IPS-20b (cell line): ENCODE measurements around the gene EVI5L.
"Not testable (repeated sequence)": the region's sequence is repeated elsewhere in the genome, so short reads cannot be mapped to it uniquely, and the experiment has no call there.

Experiments
- H3K27ac ChIP-seq: one replicate; pipeline ENCODE4 v1.5.1; 2013; ENCODE audit warnings: low read length
- H3K27me3 ChIP-seq: 2 replicates; pipeline ENCODE4 v1.6.1; 2013; ENCODE audit warnings: mild to moderate bottlenecking, low read length, inconsistent platforms; ENCODE audit not compliant: insufficient read depth
- H3K36me3 ChIP-seq: 2 replicates; pipeline ENCODE4 v1.6.1; 2013; ENCODE audit warnings: low read depth, mild to moderate bottlenecking, inconsistent platforms, low read length, moderate library complexity; ENCODE audit not compliant: insufficient read depth
- H3K4me1 ChIP-seq: 2 replicates; pipeline ENCODE4 v1.6.1; 2013; ENCODE audit warnings: mild to moderate bottlenecking, control low read depth, inconsistent platforms, low read length, moderate library complexity; ENCODE audit not compliant: insufficient read depth
- H3K4me3 ChIP-seq: 2 replicates; pipeline ENCODE4 v1.5.1; 2013; ENCODE audit warnings: mild to moderate bottlenecking, low read length, inconsistent platforms
- H3K9ac ChIP-seq: 2 replicates; pipeline ENCODE4 v1.6.1; 2013; ENCODE audit warnings: low read depth, mild to moderate bottlenecking, inconsistent platforms, low read length, moderate library complexity
- H3K9me3 ChIP-seq: 2 replicates; pipeline ENCODE4 v1.6.1; 2013; ENCODE audit warnings: mild to moderate bottlenecking, low read depth, low read length, inconsistent platforms; ENCODE audit not compliant: insufficient read depth

EVI5L gene

GRCh38 chr19:7883796-7884570, 54.0 kb downstream of the EVI5L start:
- H3K27ac ChIP-seq, result no peak overlapping the region
- H3K36me3 ChIP-seq, result no peaks in the 10 kb centered on the region
- no peak overlapping the region for H3K9ac ChIP-seq
- peaks cover 16% of the 10 kb centered on the region for H3K27me3 ChIP-seq
- no peaks in the 10 kb centered on the region for H3K9me3 ChIP-seq
- no peak overlapping the region for H3K4me3 ChIP-seq
- no peaks in the 10 kb centered on the region for H3K4me1 ChIP-seq

GRCh38 chr19:7885818-7886217, 55.8 kb downstream of the EVI5L start:
- peaks cover 24% of the 10 kb centered on the region for H3K27me3 ChIP-seq
- H3K4me3 ChIP-seq, result no peak overlapping the region
- H3K27ac ChIP-seq, result no peak overlapping the region
- no peaks in the 10 kb centered on the region for H3K4me1 ChIP-seq
- H3K9me3 ChIP-seq, result no peaks in the 10 kb centered on the region
- no peaks in the 10 kb centered on the region for H3K36me3 ChIP-seq
- no peak overlapping the region for H3K9ac ChIP-seq

GRCh38 chr19:7887408-7888144, 57.6 kb downstream of the EVI5L start:
- peak overlapping the region; percentile 68; the same call in 1 of the 2 replicates for H3K4me3 ChIP-seq
- H3K9ac ChIP-seq, result no peak overlapping the region
- no peak overlapping the region for H3K27ac ChIP-seq

GRCh38 chr19:7888145-7888825, 58.3 kb downstream of the EVI5L start, which contains the start of gene LRRC8E:
Gene LRRC8E (plus strand): TSS chr19:7888510. CDS start chr19:7895604, 7,094 bp downstream.
- H3K4me3 ChIP-seq, result peak within 1 kb of the TSS; percentile 68
- no peaks in the 10 kb centered on the region for H3K4me1 ChIP-seq
- no peaks in the 10 kb centered on the region for H3K36me3 ChIP-seq
- peaks cover 24% of the 10 kb centered on the region for H3K27me3 ChIP-seq
- H3K9me3 ChIP-seq, result no peaks in the 10 kb centered on the region
- H3K9ac ChIP-seq, result peak within 1 kb of the TSS; percentile 7; the same call in 1 of the 2 replicates
- H3K27ac ChIP-seq, result no peak within 1 kb of the TSS

More at GRCh38 chr19:7887408-7888144, 57.6 kb downstream of the EVI5L start:
- Histone ChIP-seq H3K4me1 (no peaks in the 10 kb centered on the region), H3K27me3 (peaks cover 24% of the 10 kb centered on the region), H3K36me3 (no peaks in the 10 kb centered on the region), H3K9me3 (no peaks in the 10 kb centered on the region)

DNA sequence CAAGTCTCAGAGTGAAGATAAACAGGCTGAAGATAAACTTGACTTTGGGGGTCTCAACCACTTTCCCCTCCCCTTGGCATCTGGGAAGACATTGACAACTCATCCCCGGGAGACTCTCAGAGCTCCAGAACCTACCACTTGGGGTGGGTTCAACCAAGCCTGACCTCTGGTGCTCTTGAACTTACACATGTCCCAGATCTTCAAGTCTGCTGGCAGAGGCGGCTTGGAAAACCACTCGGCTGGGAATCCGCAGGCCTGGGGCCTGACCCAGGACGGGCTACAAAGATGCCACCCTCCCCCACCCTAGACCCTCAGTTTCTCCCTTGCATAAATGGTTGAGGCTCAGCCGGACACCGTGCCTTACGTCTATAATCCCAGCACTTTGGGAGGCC, 58.8 kb downstream of the EVI5L start:
- Histone ChIP-seq H3K27me3 (peaks cover 24% of the 10 kb centered on the region), H3K27ac (no peak overlapping the region), H3K9me3 (no peaks in the 10 kb centered on the region), H3K4me1 (no peaks in the 10 kb centered on the region), H3K4me3 (peak overlapping the region; percentile 68), H3K9ac (peak overlapping the region; percentile 7; the same call in 1 of the 2 replicates), H3K36me3 (no peaks in the 10 kb centered on the region)

GRCh38 chr19:7893362-7894101, 63.5 kb downstream of the EVI5L start:
- not testable (repeated sequence) for H3K27ac ChIP-seq, H3K9ac ChIP-seq, H3K36me3 ChIP-seq, H3K9me3 ChIP-seq, H3K4me3 ChIP-seq, H3K4me1 ChIP-seq
- H3K27me3 ChIP-seq, result peaks cover 13% of the 10 kb centered on the region

GRCh38 chr19:7894612-7895309, 64.7 kb downstream of the EVI5L start:
- Histone ChIP-seq H3K9me3 (no peaks in the 10 kb centered on the region), H3K4me1 (no peaks in the 10 kb centered on the region), H3K4me3 (no peak overlapping the region), H3K36me3 (no peaks in the 10 kb centered on the region), H3K27ac (no peak overlapping the region), H3K9ac (no peak overlapping the region), H3K27me3 (0 out of 2 replicates have a peak, but pooled peaks cover under 1% of the 10 kb centered on the region)

DNA sequence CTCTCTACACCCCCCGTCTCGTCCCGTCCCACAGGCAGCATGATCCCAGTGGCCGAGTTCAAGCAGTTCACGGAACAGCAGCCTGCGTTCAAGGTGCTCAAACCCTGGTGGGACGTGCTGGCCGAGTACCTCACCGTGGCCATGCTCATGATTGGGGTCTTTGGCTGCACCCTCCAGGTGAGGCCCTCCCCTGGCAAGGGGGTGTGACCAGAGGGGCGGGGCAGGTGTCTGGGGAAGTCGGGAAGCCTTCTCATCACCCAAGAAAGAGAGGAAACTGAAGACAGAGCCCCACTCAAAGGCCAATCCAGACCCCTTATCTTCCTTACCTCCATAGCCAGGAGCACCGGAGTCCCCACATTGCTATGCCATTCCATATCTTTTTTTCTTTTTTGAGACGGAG, 65.5 kb downstream of the EVI5L start:
- H3K4me3 ChIP-seq, result no peak overlapping the region

GRCh38 chr19:7897292-7897691, 67.3 kb downstream of the EVI5L start:
- no peaks in the 10 kb centered on the region for H3K9me3 ChIP-seq
- no peak overlapping the region for H3K27ac ChIP-seq
- H3K9ac ChIP-seq, result no peak overlapping the region
- H3K4me3 ChIP-seq, result no peak overlapping the region
- H3K27me3 ChIP-seq, result no peaks in the 10 kb centered on the region
- no peaks in the 10 kb centered on the region for H3K4me1 ChIP-seq
- H3K36me3 ChIP-seq, result no peaks in the 10 kb centered on the region

More for the DNA sequence above, 65.5 kb downstream of the EVI5L start:
- no peak overlapping the region for H3K9ac ChIP-seq
- no peaks in the 10 kb centered on the region for H3K36me3 ChIP-seq
- H3K27me3 ChIP-seq, result no peaks in the 10 kb centered on the region
- H3K9me3 ChIP-seq, result no peaks in the 10 kb centered on the region
- H3K27ac ChIP-seq, result no peak overlapping the region
- H3K4me1 ChIP-seq, result no peaks in the 10 kb centered on the region

DNA sequence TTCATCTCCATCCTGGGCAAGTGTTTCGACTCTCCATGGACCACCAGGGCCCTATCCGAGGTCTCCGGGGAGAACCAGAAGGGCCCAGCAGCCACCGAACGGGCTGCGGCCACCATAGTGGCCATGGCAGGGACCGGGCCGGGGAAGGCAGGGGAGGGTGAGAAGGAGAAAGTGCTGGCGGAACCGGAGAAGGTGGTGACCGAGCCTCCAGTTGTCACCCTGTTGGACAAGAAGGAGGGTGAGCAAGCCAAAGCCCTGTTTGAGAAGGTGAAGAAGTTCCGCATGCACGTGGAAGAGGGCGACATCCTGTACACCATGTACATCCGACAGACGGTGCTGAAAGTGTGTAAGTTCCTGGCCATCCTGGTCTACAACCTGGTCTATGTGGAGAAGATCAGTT, 68.9 kb downstream of the EVI5L start:
- no peaks in the 10 kb centered on the region for H3K36me3 ChIP-seq
- H3K27me3 ChIP-seq, result peaks cover 4% of the 10 kb centered on the region; the same call in 1 of the 2 replicates
- H3K9ac ChIP-seq, result no peak overlapping the region
- no peak overlapping the region for H3K4me3 ChIP-seq
- no peaks in the 10 kb centered on the region for H3K9me3 ChIP-seq
- H3K27ac ChIP-seq, result no peak overlapping the region
- no peaks in the 10 kb centered on the region for H3K4me1 ChIP-seq
